Stimulated activated CD4-positive, alpha-beta T cell treated with anti-CD3 and anti-CD28 coated beads, Interleukin-12 subunit alpha, Interleukin-12 subunit beta, amount 100 ng/mL, for 48 hours (primary cell): ENCODE results near the gene SLK.

Source experiments
- DNase-seq, 3 donors: peaks; one replicate each; pipeline ENCODE4 v3.0.0-alpha.2; 2020; ENCODE audit warnings: low read depth in 2 of 3, low spot score in 1 of 3

The SLK gene

DNA sequence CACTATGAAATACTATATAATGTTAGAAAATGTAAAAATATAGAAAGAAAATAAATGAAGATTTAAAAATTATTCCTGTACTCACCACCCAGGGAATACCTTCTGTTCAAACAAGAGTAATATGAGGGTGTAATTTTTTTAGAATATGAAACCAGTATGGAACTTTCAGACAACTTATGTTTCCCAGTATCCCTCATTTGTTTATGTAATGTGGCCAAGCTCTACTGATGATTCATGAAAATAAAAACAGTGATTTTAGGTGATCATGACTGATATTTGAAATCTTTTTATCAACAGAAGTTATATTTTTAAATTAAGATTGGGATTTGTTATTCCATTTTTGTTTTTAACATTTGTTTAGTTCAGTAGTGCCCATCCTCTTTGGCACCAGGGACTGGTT, 18.8 kb downstream of the SLK start:
- DNase-seq, result no peak

DNA sequence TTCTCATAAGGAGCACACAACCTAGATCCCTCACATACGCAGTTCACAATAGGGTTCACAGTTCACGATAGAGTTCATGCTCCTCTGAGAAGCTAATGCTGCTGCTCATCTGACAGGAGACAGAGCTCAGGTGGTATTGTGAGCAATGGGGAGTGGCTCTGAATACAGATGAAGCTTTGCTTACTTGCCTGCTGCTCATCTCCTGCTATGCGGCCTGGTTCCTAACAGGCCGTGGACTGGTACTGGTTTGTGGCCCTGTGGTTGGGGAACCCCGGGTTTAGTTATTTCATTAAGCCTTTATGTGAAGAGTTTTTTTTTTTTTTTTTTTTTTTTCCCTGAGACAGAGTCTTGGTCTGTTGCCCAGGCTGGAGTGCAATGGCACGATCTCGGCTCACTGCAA, 19.4 kb downstream of the SLK start:
- DNase-seq, result no peak

DNA sequence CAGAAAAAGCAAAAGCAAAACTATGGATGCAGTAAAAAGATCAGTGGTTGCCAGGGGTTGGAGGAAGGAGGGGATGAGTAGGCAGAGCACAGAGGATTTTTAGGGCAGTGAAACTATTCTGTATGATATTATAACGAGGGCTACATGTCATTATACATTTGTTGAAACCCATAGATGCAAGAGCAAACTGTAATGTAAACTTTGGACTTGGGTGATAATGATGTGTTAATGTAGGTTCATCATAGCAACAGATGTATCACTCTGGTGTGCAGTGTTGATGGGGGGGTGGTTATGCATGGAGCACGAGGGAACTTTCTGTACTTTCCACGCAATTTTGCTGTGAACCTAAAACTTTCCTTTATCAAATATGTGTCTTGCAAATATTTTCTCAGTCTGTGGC, 23.2 kb downstream of the SLK start:
- no peak for DNase-seq

DNA sequence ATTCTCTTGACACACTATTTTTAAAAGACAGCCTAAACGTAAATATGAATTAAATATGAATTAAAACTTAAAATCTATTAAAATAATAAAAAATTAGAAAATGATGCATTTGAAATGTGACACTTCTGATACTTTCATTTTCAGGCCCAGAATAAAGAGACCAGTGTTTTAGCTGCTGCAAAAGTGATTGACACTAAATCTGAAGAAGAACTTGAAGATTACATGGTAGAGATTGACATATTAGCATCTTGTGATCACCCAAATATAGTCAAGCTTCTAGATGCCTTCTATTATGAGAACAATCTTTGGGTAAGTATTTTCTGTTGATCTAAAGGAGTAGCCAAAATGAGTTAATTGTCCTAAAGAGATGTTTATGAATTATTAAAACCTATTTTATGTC, 23.6 kb downstream of the SLK start:
- DNase-seq, result no peak

DNA sequence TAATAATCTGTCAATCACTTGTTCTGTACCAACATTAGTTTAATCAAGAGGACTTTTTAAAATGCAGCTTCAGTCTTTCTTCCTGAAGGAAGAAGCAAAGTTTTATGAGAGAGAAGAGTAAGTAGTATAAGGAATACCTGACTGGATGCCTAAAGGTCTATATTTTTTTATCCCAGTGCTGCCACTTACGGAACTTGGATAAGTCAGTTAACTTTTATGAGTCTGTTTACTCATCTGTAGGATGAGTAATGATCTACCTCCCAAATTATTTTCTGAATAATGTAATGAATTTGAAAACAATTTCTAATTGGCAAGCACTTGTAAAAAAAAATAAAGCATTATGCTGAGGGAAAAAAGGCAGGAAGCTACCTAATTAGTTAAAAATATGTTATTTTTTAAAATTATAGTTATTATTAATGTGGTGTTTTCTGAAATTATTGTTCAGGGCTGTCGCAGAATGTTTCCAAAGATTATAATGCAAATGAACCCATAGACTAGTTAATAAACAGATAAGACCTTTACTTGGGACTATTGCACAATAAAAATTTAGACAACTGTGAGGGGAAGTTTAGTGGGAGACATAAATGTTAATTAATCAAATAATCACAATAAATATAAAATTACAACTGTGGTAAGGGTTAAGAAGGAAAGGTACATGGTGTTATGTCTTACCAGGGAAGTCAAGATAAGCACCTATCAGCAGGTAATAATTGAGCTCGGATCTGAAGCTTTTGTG, 24.6 kb downstream of the SLK start:
- DNase-seq, result no peak

DNA sequence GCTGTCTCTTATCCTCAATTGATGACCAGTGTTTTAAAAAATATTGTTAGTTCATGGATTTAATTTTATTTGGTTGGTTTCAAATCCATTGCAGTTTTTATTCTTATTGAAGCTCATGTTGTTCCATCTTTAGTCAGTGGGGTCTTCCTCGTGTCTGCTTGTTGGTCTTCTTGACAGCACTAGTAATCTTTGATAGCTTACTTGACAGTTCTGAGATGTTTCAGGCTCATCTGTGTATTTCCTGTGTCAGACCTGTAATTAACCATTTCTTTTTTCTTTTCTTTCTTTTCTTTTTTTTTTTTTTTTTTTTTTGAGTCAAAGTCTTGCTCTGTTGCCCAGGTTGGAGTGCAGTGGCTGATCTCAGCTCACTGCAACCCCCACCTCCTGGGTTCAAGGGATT, 28.2 kb downstream of the SLK start:
- no peak for DNase-seq

DNA sequence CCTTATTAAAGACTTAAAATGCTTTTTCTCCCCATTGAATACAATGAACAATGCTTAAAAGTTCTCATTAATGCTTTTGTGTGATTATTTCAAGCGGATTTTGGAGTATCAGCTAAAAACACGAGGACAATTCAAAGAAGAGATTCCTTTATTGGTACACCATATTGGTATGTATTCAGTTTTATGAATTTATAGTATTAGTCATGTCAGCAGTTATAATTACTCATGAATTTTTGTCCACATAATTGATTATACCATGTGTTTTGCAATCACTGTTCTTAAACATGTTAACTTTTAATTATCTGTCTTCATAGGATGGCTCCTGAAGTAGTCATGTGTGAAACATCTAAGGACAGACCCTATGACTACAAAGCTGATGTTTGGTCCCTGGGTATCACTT, 31.9 kb downstream of the SLK start:
- DNase-seq, result no peak

DNA sequence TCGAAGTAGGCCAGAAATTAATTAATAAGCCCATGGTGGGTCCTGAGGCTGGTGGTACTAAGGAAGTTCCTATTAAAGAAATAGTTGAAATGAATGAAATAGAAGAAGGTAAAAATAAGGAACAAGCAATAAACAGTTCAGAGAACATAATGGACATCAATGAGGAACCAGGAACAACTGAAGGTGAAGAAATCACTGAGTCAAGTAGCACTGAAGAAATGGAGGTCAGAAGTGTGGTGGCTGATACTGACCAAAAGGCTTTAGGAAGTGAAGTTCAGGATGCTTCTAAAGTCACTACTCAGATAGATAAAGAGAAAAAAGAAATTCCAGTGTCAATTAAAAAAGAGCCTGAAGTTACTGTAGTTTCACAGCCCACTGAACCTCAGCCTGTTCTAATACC, 36.0 kb downstream of the SLK start:
- no peak for DNase-seq

DNA sequence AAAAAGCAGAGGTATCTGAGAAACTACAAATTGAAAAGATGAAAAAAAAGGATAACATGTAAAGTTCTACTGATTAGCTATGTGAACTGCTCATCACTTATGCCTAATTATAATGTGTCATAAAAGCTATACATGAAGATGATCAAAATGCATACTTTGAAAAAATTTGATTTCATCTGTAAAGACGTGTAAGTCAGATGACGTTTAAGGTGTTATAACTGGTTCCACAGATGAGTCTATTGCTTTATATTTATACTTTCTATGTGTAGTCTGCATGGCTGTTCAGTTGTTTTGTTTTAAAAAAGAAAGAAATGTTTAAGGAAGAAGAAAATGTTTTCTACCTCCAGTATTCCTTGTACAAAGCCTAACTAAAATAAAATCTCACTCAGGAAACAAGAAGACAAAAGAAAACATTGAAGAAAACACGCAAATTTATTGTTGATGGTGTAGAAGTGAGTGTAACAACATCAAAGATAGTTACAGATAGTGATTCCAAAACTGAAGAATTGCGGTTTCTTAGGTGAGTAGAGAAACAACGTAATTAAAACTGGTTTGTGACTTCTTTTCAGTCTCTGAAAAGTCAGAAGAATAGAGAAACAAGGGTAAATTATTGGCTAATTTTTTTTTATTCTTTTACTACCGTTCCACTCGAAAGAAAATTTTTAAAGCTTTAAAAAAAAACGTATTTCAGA, 38.4 kb downstream of the SLK start:
- no peak for DNase-seq

DNA sequence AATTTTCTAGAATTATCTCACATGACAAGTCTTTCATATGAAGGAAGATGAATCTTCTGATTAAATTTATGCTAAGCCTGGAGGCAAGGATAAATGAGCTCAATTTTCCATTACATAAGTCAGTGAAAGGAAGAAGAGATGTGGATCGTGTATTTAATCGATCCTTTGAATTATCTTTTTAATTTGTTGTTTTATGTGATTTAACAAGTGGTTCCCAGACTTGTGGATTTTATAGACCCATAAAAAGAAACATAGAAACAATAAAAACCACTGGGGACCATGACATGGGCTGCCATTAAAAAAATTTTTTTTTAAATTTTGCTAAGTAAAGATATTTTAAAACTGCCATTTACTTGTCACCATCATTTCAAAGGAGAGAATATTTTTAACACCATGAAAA, 45.0 kb downstream of the SLK start:
- no peak for DNase-seq

DNA sequence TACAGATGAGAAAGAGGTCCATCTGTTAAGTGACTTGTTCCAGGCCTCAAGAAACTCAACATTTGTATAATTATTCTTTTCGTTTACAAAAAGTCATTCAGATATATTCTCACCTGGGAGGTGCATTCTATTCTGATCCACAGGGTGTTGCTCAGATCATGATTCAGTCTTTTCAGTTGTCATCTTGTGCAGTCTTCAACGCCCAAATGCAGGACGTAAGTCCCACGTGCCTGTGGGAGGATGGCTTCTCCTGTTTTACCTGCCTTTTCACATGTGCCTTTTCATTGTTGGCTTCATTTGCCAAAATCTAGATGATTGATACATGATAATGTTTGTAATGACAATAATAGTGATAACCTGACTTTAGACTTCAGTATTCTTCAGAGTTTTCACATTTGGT, 46.5 kb downstream of the SLK start:
- DNase-seq, result no peak

DNA sequence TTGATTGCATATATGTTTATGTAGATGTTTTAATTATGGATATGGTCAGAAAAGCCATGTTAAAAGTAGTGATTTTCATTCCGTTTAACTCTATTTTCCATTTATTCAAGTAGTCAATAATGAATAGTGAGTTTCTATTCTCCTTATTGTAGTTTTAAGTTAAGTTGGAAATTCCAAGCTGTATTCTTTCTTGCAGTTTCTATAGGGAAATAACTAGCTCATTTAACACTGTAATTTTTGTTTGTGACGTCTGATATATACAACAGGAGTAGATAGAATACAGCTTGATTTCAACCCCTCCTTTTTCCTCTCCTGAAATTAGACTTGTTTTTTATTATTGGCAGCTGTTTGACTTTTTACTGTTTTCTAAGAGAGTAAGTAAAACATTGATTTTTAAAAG, 47.2 kb downstream of the SLK start:
- no peak for DNase-seq

DNA sequence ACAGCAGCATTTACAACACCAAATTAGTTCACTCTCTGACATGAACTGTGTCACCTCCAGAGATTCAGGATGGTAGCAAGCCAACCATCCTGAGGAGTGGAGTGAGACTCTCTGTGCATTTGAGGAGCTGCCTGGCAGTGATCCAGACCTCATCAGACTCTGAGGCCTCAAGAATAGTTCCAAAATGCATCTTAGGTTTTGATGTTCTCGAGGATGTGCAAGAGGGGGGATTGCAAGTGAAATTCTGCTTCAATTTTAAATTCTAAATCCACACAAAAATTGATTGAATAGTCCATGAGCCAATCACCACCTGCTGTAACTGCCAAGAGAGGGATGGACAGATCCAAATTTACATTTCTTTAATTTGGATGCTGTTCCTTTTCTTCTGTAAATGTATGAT, 49.7 kb downstream of the SLK start:
- no peak for DNase-seq

DNA sequence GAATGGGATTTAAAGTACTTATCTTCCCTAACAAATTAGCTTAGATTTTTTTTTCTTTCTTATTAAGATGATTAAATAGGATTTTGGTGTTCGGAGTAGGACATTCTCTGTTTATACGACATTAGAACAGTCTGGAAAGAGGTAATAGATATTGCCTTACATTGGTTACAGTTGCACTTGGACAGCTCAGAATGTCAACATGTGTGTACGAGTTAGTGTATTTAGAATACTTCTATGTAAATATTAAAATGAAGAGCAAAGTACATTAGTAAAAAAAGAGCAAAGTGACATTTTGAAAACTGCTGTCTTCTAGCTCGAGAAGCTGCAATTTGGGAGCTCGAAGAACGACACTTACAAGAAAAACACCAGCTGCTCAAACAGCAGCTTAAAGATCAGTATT, 51.5 kb downstream of the SLK start:
- no peak for DNase-seq

DNA sequence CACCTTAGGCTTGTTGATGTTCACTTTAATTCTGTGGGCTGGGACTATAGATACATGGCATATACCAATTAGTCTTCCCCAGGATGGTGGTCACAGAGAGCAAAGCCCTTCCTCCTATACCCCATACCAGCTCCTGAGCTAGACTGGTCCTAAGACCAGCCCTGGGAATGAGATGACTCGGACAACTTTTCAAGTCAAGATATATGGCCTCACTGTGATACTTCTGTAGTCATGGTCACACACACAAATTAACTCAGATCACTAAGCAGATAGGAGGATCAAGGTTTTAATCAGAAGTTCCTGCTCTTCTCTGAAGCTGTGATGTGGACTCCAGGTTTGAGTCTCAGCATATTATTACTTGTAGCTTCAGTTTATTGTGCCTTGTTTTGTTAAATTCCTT, 53.1 kb downstream of the SLK start:
- no peak for DNase-seq

DNA sequence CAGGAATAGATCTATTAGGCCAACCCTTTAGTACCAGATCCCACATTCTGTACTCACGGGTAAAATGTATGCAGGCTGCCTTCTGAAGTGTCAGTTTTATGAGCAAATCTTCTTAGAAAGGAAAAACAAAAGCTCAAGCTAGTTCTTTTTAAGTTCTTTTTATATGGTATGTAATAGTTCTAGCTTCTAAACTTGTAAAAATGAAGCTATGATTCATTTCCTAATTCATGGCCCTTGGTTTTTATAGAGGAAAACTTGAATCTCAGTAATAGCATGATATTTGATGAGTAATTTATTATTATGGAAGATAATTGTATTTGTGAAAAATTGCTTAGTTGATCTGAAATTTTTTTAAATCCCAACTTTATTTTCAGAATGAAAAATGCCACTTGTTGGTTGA, 54.3 kb downstream of the SLK start:
- no peak for DNase-seq

DNA sequence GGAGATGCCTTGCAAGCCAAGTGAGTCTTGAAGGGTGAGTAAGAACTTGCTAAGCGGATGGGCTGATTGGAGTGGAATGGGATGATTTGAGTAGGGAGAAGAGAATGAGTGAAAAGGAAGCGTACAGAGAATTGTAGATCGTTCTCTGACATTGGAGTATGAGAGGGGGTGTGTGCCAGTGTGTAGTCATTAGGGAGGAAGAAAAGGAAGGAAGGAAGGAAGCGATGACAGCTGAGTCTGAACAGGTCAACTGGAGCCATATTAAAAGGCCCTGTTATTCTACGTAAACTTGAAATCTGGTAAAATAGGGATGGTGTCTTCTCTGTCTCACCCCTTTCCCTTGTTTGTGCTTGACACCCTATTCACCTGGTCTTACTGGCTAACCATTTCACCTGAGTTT, 55.1 kb downstream of the SLK start:
- no peak for DNase-seq

DNA sequence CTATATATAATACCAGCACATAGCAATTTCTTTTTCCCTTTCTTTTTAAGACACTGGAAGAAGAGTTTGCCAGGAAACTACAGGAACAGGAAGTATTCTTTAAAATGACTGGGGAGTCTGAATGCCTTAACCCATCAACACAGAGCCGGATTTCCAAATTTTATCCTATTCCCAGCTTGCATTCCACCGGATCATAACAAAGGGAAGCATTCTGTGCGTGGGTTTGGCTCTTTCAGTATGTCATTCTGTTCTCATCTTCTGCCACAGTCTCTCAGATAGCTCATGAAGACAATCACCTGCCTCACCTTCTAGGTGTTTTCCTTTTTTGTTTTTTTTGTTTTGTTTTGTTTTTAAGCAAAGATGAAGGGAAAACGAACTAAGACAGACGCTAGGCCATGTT, 58.6 kb downstream of the SLK start:
- no peak for DNase-seq

DNA sequence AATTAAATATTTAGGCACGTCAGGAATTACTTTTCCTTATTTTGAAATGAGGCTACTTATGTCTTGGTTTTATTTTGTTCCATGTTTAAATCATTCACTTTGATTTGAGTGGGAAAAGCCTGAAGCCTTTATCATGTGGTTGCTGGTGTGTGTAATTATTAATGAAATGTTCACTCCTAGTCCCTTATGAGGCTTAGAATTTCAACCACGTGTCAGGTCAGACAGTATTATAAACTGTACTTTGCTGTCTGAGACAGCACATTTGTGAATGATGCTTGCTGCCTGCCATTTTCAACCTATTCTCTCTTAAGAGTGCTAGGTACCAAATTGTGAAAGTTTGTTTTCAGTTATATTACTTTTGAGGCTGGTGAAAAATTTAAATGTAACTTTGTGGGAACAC, 59.8 kb downstream of the SLK start:
- no peak for DNase-seq

DNA sequence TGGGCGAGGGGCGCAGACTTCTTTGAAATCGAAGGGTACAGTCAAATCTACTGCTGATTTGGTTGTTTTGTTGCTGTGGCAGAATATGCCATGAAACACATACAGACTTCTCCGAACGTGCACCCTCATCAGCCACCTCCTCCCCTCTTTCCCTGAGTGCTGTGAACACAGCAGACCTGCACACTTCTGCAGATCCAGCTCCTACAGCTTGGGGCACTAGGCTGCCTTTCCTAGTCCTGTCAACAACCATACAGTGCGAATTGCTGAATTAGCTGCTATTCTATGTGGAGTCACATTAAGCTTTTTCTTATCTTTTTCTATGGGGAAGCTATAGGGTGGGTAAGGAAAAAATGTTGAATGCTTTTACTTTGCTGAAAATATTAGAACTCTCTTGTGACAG, 61.2 kb downstream of the SLK start:
- no peak for DNase-seq

DNA sequence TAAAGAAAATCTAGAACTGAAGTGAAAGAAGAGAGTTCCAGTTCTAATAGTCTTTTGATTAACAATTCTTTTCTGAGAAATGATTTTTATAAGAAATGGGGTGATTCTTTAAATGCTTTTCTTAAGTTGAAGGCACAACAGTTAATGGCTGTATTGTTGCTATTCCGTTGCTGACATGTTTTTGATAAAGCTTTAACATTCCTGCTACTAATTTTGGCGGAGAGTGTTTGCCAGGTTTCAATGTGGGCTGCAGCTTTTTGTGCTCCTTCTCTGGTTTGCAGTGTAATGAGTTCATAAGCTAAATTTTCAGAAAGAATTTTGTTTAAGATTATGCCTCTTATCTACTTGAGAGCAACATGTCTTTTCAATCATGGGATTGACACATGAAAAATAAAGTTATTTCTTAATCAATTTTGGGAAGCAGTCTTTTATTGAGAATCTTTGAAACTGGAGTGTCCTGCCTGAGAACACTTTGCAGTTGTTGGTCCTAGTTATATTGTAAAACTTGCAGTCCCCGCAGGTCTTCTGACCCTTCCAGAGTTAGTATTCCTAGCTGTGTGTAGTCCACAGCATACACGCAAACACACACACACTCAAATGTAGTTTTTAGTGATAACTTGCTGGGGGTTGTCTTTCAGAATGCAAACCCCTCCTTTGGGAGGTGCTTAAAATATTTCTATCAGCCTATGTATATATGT, 62.0 kb downstream of the SLK start:
- no peak for DNase-seq

DNA sequence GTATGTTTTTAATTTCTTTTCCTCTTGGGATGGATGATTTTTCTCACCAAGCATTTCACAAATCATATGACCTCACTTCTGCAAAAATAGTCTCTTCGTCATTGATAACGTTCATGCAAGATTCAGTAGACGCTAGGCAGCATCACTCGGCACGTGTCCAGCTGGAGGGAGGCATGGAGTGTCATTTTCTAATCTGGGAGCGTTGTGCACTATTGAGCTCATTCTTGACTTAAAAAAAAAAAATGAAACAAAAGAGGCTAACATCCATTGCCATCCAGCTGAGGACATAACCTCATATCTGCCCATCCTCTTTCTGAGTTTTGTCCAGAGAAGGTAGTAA, 62.6 kb downstream of the SLK start:
- DNase-seq, result no peak

DNA sequence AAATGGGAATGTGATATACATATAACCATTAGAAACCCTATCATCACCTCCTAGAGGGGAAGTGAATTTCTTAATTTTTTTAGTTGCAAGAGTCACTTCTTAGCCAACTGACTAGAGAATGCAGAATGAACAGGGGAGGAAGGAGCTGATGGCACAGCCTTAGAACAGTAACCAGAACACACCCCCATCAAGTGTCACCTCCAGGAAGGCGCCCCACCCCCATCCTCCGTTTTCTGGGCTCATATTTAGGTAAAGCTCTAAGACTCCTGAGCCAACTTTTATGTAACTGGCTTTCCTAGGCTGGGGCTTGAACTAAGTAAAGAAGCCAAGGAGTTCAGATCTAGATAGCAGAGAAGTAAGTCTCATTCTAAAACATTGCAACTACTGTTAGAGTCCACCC, 64.7 kb downstream of the SLK start:
- no peak for DNase-seq
